IPS DF 6.9 (cell line): ENCODE data around the gene EDA.

Experiments
- DNase-seq: peaks from one replicate; pipeline ENCODE4 v3.0.0-alpha.2; 2013; ENCODE audit warnings: low read depth, low spot score
- H3K27ac ChIP-seq: one replicate; pipeline ENCODE4 v1.5.1; 2013; ENCODE audit warnings: low read length, control low read depth
- H3K27me3 ChIP-seq: 2 replicates; pipeline ENCODE4 v1.6.1; 2013; ENCODE audit warnings: mild to moderate bottlenecking, low read length; ENCODE audit not compliant: control insufficient read depth, insufficient read depth
- H3K36me3 ChIP-seq: 2 replicates; pipeline ENCODE4 v1.6.1; 2013; ENCODE audit warnings: low read length; ENCODE audit not compliant: control insufficient read depth, insufficient read depth
- H3K4me1 ChIP-seq: 2 replicates; pipeline ENCODE4 v1.6.1; 2013; ENCODE audit warnings: low read length; ENCODE audit not compliant: control insufficient read depth, insufficient read depth
- H3K4me3 ChIP-seq: 2 replicates; pipeline ENCODE4 v1.5.1; 2013; ENCODE audit warnings: mild to moderate bottlenecking, low read length
- H3K9me3 ChIP-seq: 2 replicates; pipeline ENCODE4 v1.6.1; 2013; ENCODE audit warnings: low read length, inconsistent platforms; ENCODE audit not compliant: control insufficient read depth, insufficient read depth
- WGBS: extraction: QIAGEN DNeasy Blood & Tissue Kit; methylation state at CpG from one replicate; pipeline ENCODE4 v1.1.7; 2013; ENCODE audit warnings: mixed read lengths, missing lambda C conversion rate; ENCODE audit not compliant: insufficient read length, insufficient coverage; 5-methylcytosine and 5-hydroxymethylcytosine counted together

The EDA gene

DNA sequence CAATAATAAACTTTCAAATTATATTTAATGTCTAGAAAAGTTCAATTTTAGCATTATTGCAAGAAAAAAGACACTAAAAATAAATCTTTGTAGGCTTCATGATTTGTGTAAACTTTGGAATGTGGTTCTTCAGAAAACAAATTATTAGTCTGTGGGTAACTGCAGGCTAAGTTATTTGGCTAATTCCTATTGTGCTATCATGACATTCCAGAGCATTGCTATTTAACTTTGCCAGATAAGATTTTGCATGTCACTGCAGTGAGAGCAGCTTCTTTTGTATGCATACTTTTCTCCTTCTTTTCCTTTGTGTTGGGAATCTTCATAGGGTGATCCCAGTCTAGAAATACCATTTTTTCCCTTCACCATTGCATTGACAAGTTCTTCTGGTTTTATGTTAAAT, 303.8 kb downstream of the EDA start:
- no peaks in the 10 kb centered on the region for H3K36me3 ChIP-seq
- no peak overlapping the region for H3K4me3 ChIP-seq
- DNase-seq: peak; percentile 1
- no peaks in the 10 kb centered on the region for H3K4me1 ChIP-seq
- no peaks in the 10 kb centered on the region for H3K9me3 ChIP-seq
- no peaks in the 10 kb centered on the region for H3K27me3 ChIP-seq
- H3K27ac ChIP-seq: no peak overlapping the region

DNA sequence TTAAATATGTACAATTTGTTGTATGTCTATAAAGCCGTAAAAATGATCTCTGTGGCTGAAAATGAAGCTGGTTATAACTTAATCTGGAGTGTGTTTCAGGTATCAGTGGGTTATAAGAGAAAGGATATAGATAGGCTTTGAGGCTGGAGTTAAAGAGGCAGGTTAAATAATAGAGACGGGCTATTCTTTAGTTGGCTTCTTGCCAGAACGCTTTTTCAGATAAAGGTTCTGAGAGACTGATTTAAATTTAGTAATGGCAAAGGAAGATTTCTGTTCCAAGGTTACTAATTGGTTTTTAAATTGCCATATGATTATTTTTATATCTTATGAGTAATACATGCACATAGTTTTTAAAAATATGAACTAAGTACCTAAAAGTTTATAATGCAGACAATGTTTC, 316.4 kb downstream of the EDA start:
- Histone ChIP-seq H3K4me1 (no peaks in the 10 kb centered on the region), H3K27ac (no peak overlapping the region), H3K27me3 (no peaks in the 10 kb centered on the region), H3K36me3 (no peaks in the 10 kb centered on the region), H3K4me3 (no peak overlapping the region), H3K9me3 (no peaks in the 10 kb centered on the region)
- WGBS: no CpG with 5 or more reads among the region's 3 CpGs
- DNase-seq: no peak

DNA sequence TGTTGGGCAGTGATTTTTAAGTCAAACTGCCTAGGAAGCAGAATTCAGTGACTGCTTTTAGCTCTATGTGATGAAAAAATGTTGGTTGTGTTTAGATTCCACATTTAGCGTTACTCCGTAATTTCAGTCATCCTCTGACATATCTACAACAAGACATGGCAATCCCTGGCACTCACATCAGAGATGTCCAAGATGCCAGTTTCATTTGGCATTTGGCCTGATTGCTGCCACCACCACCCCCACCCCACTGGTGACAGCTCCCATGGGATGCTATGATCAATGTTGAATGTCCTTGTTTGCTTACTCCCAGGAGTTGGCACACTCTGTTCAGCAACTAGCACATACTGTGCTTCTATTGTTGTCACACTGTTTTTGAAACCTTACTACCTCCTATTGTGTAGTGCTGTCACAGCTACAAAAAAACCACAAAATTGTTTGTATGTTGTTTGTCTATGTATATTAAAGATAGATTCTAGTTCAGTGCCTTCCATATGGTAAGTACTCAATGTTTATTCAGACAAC, 332.4 kb downstream of the EDA start:
- H3K4me1 ChIP-seq: no peaks in the 10 kb centered on the region
- no peak overlapping the region for H3K27ac ChIP-seq
- no peak overlapping the region for H3K4me3 ChIP-seq
- H3K27me3 ChIP-seq: no peaks in the 10 kb centered on the region
- no peaks in the 10 kb centered on the region for H3K9me3 ChIP-seq
- DNase-seq: no peak
- no peaks in the 10 kb centered on the region for H3K36me3 ChIP-seq
- WGBS: no CpG with 5 or more reads among the region's 2 CpGs

DNA sequence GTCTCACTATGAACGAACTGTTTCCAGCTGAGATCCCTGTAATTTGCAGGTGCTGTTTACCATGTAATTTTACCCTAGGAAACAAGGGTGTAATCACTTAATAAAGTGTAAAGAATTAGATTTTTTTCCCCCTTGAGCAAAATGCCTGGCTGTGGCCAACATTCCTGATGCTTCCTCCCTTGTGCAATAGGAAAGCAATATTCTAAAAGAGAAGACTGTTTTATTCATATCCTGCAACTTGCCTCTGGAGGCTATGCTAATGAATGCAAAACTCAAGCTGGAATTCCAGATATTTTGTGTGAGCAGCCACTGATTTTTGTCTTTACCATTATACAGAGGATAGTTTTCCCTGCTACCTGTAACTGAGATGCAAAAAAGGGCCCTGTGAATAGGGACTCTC, 335.8 kb downstream of the EDA start:
- H3K27me3 ChIP-seq: no peaks in the 10 kb centered on the region
- H3K27ac ChIP-seq: no peak overlapping the region
- no peaks in the 10 kb centered on the region for H3K4me1 ChIP-seq
- no CpG with 5 or more reads among the region's 1 CpG for WGBS
- H3K9me3 ChIP-seq: no peaks in the 10 kb centered on the region
- no peak for DNase-seq
- H3K36me3 ChIP-seq: no peaks in the 10 kb centered on the region
- no peak overlapping the region for H3K4me3 ChIP-seq

DNA sequence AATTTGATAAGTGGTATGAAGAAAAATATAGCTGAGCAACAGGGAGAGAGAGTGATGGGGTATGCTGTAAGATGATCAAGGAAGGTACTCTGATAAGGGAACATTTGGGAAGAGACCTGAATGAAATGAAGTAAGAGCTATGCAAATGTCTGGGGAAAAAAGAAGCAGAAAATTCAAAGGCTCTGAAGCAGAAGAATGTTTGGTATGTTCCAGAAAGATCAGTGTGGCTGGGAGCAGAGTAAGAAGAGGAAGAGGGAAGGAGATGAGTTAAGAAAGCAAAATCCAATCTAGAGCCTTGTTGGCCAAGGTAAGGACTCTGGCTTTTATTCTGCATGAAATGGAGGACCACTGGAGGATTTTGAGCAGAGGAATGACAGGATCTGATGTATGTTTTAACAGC, 343.8 kb downstream of the EDA start:
- Histone ChIP-seq H3K9me3 (no peaks in the 10 kb centered on the region), H3K36me3 (no peaks in the 10 kb centered on the region), H3K27me3 (no peaks in the 10 kb centered on the region), H3K27ac (no peak overlapping the region), H3K4me3 (no peak overlapping the region), H3K4me1 (no peaks in the 10 kb centered on the region)
- DNase-seq: no peak

DNA sequence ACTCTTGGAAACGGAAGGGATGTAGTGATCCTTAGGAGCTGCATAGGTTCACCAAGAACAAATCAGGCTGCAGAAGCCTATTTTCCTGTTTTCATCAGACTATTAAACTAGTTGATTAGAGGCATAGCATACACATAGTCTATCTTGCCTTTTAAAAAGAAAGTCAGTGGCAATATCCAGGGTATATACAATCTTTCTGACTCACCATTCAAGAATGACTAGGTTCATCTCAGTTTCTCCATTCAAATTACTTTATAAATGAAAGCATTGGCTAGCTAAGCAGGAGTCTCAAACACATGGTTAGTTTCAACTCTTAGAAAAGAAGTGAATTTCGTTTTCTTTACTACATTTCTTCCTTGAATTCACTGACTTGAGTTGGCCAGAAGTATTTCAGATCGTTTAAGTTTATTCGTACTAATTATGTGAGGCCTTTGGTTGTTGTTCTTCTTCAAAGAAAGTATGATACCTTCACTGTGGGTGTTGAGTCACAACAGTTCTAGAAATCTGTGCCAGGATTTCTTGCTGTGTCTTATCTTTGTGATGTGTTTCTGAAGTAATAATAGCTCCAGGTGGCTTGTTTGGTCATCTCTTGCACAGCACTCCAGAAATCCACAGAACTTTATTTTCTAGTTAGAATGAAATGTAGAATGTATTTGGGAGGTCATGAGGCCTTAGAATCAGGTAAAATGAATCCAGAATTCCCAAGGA, 345.6 kb downstream of the EDA start:
- H3K9me3 ChIP-seq: no peaks in the 10 kb centered on the region
- no peak for DNase-seq
- no peaks in the 10 kb centered on the region for H3K27me3 ChIP-seq
- H3K4me3 ChIP-seq: no peak overlapping the region
- H3K27ac ChIP-seq: no peak overlapping the region
- H3K4me1 ChIP-seq: no peaks in the 10 kb centered on the region
- H3K36me3 ChIP-seq: no peaks in the 10 kb centered on the region
- WGBS: no CpG with 5 or more reads among the region's 4 CpGs

DNA sequence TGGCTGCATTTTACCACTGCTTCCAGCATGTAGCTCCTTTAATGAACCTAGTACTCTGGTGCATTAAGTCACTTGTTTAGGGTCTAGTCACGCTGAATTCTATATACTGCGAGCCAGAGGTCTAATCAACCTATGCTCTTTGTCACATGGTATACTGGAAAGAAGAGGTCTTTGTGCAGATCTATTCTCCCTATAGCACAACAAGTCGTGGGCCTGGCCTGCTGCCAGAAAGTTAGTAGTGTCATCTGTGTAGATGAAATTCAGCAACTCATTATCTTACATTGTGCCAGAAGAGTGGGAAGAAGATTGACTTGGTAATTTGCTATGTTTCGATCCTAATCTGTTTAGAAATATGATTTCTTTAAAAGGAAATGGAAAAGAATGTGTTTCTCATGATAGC, 353.0 kb downstream of the EDA start:
- no CpG with 5 or more reads among the region's 4 CpGs for WGBS
- no peaks in the 10 kb centered on the region for H3K4me1 ChIP-seq
- no peaks in the 10 kb centered on the region for H3K27me3 ChIP-seq
- H3K36me3 ChIP-seq: no peaks in the 10 kb centered on the region
- no peak overlapping the region for H3K4me3 ChIP-seq
- no peak overlapping the region for H3K27ac ChIP-seq
- no peak for DNase-seq
- no peaks in the 10 kb centered on the region for H3K9me3 ChIP-seq

DNA sequence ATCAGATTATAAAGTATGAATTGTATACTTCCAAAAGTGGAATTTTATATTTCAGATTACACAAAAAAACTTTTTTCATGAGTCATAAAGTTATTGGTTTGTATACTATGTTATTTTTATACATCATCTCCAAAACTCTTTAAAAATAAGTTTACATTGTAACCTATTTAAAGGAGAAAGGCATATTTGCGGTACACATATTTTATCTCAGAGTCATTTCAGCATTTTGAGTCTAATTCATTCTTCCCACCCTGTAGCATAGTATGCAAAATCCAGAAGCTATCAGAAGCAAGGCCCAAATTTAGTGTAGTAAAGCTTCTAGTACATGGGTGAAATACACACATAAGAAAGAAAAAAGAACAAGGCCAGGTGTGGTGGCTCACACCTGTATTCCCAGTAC, 353.5 kb downstream of the EDA start:
- Histone ChIP-seq H3K4me3 (no peak overlapping the region), H3K4me1 (no peaks in the 10 kb centered on the region), H3K27me3 (no peaks in the 10 kb centered on the region), H3K36me3 (no peaks in the 10 kb centered on the region), H3K27ac (no peak overlapping the region), H3K9me3 (no peaks in the 10 kb centered on the region)
- DNase-seq: no peak
- WGBS: no CpG with 5 or more reads among the region's 1 CpG

DNA sequence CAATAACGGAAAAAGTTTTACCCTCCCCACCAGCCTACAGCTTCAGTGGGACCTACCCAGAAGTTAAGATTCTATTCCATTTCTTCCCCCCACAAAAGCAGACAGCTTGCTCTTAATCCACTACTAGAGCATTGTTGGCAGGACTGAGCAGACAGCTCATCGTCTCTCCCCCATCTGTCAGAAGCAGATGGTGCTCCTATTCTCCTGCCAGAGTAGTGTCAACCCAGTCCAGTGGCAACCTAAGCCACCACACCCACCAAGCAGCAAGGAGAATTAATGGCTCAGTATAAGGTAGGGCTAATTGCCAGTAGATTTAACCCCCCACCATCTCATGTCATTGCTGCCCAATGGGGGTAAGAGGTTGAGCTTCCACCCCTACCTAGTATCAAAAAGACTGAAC, 371.8 kb downstream of the EDA start:
- Histone ChIP-seq H3K27ac (no peak overlapping the region), H3K27me3 (no peaks in the 10 kb centered on the region), H3K36me3 (no peaks in the 10 kb centered on the region), H3K4me3 (no peak overlapping the region), H3K4me1 (no peaks in the 10 kb centered on the region), H3K9me3 (no peaks in the 10 kb centered on the region)
- no peak for DNase-seq
- WGBS: no CpG with 5 or more reads among the region's 2 CpGs

DNA sequence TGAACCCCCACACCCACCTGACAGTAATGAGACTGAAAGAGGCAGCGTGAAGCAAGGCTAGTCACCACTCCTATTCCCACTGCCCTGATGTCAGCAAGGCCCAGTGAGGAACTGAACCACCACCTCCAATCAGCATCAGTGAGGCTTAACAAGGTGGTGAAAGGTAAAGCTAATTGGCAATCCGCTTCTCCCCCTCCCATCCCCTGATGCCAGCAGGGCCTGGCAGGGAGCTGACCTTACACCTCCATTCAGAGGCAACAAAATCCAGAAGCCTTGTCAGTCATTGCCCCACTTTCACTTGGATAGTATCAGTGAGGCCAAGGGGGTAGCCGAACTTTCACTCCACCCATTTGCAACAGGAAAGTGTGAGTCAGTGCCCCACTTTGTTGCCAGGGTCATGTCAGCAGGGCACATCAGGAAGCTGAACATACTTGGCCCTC, 373.1 kb downstream of the EDA start:
- no peaks in the 10 kb centered on the region for H3K27me3 ChIP-seq

DNA sequence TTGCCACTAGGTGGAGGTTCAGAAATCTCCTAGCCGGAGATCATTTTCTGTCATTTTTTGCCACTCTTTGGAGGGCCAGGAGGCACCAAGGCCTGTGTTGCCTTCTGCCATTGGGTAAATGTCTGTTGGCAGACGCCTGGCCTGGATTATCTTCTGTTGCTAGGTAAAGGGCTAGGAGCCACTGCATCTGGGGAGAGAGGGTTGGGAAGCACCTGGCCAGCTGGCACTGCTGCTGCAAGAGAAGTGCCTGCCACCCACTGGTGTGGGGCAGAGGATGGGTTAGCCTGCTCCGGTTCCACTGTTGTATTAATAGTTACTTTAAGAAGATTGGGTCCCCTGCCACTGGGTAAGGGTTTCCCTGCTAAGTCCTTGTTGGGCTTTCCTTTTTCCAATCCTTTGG, 375.8 kb downstream of the EDA start:
- no peak overlapping the region for H3K4me3 ChIP-seq
- no CpG with 5 or more reads among the region's 3 CpGs for WGBS
- no peak overlapping the region for H3K27ac ChIP-seq
- H3K9me3 ChIP-seq: no peaks in the 10 kb centered on the region
- H3K27me3 ChIP-seq: no peaks in the 10 kb centered on the region
- no peaks in the 10 kb centered on the region for H3K36me3 ChIP-seq
- no peaks in the 10 kb centered on the region for H3K4me1 ChIP-seq
- DNase-seq: no peak

More for the DNA sequence above, 373.1 kb downstream of the EDA start:
- Histone ChIP-seq H3K4me1 (no peaks in the 10 kb centered on the region), H3K9me3 (no peaks in the 10 kb centered on the region), H3K27ac (no peak overlapping the region), H3K4me3 (no peak overlapping the region), H3K36me3 (no peaks in the 10 kb centered on the region)
- no CpG with 5 or more reads among the region's 3 CpGs for WGBS
- no peak for DNase-seq
